Activated gamma-delta T cell treated with Interleukin-2 at 50 U/mL for 16 hours (primary cell): Measurements from ENCODE around the gene MAVS.

Source experiments
- DNase-seq: peaks from one replicate; pipeline ENCODE4 v3.0.0-alpha.2; 2020

Gene MAVS

DNA sequence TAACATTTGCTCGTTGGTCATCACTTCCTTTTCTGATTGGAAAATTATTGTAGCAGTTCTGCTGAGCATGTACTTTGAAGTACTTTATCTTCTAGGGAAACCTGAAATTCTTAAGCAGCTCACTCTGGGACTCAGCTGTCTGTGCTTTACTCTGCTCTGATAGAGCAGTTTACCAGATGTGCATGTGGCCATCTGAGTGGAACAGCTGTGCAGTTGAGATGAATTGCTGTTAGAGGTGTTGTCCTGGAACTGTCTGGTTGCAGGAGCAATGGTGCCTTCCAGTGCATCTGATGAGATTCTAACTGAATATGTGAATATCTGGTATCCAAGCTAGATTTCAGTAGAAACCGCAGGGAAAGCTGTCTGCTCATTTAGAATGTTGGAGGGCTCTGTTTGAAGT is 69.7 kb downstream of the MAVS start:
- no peak for DNase-seq

DNA sequence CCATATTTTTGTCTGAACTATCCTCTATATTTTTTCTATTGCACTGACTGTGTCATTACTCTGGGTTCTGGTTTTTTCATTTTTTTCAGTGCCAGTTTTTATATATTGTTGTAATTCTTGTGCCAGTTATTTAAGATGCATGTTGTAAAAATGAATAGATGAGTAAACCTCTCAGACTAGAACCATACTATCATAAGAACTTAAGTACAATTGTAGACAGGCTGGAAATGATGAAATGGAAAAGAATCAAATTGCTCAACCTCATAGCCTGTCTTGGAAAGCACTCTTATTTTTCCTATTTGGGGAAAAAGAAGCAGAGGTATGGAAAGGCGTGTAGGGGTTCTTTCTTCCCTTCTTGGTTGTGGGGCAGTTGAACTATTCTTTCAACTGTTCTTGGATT is 72.7 kb downstream of the MAVS start:
- DNase-seq, result no peak

DNA sequence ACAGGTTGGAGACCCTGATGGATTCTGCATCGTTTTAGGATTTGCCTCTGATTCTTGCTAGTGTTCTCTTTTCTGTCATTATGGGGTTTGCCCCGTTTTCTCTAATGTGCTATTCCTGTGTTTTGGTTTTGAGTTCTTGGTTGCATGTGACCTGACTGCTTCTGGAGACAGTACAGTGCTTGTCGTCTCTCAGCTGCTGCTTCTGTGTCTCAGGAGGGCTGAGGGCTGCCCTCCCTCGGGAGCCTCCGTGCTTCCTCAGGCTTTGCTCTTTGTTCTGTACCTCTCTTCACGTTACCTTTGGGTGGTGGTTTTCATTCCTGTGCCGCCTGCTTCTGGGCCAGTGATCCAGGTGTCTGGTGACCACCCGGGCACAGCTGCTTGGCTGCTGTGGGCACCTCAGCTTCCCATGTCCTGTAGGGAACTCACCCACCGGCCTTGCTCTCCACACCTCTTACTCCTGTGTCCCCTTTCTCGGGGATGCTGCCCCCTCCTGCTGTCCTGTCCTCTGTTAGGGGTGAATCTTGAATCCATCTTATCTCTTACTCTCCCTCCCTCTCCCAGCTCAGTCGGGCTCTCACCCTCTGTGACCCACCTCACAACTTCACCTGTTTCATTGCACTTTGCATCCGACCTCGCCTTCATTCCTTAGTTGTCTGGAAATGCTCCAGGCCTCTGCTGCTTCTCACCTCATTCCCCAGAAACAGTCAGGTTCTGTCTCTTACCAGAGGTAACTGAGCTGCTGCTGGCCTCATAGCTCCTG is 75.8 kb downstream of the MAVS start:
- DNase-seq, result no peak

DNA sequence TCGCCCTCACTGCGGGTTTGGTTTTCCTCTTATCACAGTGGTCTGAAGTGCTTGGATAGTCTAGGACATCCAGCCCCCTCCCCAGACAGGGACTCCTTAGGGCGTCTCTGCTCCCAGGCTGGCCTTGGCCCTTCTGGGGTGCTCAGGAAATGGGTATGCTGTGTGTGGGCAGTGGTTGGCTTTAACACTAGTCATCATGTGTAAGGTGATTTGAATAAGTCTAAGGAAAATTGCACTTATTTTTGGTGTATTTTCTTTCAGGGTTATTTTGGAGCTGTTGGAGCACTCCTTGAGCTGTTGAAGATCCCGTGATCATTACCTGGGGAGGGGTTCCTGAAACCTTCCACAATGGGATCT is 76.3 kb downstream of the MAVS start:
- DNase-seq, result no peak

DNA sequence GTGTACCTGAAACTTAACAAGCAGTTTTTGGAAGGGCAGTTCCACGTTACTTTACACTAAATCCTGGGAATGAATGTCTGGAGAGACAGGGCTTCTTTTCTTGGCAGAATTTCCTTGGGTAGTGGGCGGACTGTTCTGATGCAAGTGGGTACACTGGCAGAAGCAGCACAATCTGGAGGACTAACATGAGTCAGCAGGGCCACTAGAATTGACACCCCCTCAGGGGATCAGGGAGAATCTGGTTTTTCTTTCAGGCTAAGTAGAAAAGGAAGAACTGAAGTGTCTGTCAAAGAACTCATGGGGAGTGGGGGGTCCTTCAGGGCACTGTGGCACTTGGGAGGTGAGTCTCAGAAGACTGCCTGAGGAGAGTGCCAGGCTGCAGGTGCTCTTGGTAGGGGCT is 77.2 kb downstream of the MAVS start:
- DNase-seq, result no peak

DNA sequence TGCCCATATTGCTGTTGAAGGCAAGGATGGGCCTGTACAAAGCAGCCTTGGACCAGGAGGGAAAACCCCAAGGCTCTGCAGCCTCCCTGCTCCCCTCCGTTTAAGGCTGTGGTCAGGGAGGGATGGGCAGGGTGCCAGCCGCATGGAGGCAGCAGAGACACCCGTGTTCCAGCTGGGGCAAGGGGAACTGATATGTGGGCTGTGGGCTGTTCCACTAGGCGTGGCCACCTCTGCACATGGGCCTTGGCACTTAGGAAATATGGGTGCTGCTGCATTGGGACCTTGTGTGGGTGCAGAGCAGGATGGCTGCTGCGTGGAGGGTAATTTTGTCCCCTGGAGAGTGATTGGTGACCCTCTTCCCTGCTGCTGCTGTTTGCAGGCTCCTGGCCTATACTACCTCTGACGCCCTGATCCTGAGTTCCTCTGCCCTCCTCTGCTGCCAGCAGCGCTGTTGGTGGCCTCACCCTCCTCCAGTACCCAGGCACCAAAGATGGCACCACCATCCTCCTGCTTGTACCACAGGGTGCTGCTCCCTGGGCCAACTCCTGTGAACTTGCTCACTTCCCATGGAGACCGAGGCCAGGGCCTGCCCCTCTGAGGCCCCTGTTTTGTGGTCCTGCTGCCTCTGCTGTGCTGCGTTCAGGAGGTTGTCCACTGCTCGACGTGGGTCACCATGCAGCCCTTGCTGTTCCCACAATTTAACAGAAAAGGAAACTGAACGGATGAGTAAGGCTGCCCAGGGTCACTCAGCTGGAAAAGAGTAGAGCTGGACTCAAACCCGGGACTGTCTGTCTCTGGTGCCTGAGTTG is 77.9 kb downstream of the MAVS start:
- DNase-seq, result no peak

DNA sequence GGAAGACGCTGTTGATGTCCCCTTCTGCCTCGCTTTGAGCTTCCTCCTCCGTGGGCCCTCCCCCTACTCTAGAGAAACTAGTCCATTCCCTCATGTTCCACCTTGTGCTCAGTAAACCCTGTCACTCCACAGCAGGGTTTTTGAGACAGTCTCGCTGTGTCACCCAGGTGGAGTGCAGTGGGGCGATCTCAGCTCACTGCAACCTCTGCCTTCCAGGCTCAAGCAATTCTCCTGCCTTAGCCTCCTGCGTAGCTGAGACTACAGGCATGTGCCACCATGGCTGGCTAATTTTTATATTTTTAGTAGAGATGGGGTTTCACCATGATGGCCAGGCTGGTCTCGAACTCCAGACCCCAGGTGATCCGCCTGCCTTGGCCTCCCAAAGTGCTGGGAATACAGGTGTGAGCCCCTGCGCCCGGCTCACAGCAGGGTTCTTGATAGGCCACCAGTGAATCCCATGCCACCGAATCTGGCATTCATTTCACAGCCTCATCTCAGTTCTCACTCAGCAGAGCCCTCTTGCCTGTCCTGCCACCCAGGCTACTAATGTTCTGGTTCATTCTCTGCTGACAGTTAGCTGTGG is 78.6 kb downstream of the MAVS start:
- DNase-seq, result no peak
